SH-SY5Y (cell line): ENCODE results near the gene PAPPA2.

Experiments
- GATA2 ChIP-seq: IDR thresholded peaks from 2 replicates; pipeline ENCODE4 v1.6.1; 2011; ENCODE audit warnings: mild to moderate bottlenecking, low read depth, low read length
- GATA3 ChIP-seq: IDR thresholded peaks from 2 replicates; pipeline ENCODE4 v1.6.1; 2011; ENCODE audit warnings: low read depth, mild to moderate bottlenecking, low read length, moderate library complexity

DNA sequence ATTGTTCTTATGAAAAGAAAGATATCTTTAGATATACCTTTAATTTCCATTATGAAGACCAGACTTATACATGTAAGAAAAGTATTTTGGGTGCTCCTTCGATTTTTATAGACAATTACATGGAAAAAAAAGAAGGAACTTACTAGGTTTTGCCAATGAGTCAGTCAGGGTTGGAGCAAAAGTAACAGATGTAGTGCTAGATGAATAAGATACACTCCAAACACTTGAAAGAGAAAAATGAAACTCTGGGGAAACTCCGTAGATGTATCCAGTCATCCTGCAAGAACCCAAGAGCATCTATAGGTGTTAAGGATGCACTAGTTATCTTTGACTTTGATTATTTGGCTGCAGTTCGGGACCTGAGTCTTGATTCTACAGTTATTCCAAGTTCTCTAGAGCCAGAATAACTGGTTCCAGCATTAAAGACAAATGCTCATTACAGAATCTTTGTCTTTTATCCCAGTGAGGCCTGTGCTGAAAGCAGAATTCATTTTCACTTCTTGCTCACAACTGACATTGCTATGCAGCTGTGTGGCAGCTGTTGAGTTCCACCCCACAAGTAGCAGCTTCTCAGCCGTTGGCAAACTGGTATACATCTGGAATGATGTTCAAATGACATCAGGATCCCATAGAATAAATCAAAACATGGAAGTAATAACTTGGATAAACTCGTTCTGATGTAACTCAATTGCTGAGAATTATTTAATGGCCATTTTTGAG, 375.5 kb downstream of the PAPPA2 start:
- TF ChIP-seq GATA2 (no peak), GATA3 (no peak)
